Suppressor macrophage treated with lipopolysaccharide for 1 hour (primary cell): ENCODE results near the gene RBBP9.
"Not testable (repeated sequence)": the region's sequence is repeated elsewhere in the genome, so short reads cannot be mapped to it uniquely, and the experiment has no call there.

Experiments used
- DNase-seq, 3 donors: peaks; one replicate each; pipeline ENCODE4 v3.0.0-alpha.2; 2020 to 2022

Gene RBBP9

DNA sequence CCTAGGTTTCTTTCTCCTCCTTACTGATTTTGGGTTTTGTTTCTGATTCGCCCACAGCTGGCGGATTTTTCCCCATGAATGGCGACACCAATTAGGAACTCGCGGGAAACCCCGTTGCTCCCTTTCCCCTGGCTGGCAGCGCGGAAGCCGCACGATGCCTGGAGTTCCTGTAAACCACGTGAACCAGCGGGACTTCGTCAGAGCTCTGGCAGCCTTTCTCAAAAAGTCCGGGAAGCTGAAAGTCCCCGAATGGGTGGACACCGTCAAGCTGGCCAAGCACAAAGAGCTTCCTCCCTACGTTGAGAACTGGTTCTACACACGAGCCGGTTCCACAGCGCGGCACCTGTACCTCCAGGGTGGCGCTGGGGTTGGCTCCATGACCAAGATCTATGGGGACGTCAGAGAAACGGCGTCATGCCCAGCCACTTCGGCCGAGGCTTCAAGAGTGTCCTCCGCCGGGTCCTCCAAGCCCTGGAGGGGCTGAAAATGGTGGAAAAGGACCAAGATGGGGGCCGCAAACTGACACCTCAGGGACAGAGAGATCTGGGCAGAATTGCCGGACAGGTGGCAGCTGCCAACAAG lies 7.5 kb upstream of the RBBP9 start:
- peak; percentile 63 to 85 (median 82) for DNase-seq

DNA sequence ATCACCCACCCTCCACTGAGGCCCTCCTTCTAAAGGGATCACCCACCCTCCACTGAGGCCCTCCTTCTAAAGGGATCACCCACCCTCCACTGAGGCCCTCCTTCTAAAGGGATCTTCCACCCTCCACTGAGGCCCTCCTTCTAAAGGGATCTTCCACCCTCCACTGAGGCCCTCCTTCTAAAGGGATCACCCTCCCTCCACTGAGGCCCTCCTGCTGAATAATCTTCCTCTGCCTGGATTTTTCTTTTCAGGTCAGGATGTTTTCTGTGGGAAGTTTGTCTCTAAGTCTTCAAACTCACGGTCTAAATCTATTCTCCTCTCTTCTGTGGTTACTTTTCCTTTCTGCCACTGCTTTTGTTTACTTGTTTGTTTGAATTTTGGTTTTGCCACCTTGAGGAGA lies 4.6 kb upstream of the RBBP9 start:
- not testable (repeated sequence) for DNase-seq

DNA sequence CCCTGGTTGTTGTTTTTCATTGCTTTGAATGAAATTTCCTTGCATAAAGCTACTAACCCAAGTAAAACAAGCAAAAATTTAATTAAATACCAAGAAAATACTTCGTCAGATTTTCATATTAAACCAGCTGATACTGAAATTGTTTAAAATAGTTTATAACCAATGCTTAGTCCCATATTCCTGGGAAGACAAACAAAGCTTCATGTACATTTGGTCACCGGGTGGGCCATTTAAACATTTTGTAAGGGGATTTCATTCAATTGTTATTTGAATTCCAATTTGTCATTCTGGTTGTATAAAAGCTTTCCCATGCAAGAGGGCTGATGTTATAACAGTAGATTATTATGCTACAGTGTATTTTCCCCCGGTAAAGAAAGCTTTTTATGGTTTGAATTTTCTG lies 578 bp upstream of the RBBP9 start:
- DNase-seq: no peak

DNA sequence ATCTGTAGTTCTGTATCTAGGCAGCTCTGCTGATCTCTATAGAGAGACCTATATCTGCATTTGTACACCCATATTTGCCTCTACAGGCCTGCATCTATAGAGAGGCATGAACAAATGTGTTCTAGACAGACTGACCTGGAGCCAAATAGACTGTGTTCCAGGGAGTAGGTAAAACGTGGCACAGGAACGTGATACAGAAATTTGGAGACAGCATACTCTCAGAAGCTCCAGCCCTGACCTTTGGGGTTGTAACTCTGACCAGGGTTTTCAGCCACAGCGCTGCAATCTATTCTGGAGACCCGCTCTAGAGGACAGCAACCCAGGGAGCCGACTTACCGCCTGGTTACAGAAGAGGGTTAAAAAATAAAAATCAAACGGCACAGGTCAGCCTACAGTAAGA lies 983 bp downstream of the RBBP9 start:
- DNase-seq: no peak

DNA sequence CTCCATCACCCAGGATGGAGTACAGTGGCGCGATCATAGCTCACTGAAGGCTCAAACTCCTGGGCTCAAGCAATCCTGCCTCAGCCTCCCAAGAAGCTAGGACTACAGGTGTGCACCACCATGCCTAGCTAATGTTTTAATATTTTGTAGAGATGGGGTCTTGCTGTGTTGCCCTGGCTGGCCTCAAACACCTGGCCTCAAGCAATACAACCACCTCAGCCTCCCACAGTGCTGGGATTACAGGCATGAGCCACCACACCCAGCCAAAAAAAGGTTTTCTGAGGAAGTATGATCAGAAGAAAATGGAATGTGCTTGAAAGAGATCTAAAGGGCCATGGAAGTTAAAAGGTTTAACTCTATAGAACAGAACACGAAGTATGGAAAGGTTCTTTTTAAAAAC lies 8.7 kb downstream of the RBBP9 start:
- no peak for DNase-seq

DNA sequence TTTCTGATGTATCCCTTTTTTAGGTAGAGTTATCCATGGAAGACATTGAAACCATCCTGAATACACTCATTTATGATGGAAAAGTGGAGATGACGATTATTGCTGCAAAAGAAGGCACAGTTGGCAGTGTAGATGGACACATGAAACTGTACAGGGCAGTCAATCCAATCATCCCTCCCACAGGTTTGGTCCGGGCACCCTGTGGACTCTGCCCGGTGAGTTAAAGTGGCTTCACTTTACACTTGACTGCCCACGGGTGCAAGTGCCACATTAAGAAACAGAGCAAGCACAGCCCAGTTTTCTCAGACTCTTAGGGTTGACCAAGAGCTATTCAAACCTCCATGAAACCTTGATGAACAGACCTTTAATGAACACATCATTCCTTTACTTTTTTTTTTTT lies 15.4 kb downstream of the RBBP9 start:
- DNase-seq: no peak

DNA sequence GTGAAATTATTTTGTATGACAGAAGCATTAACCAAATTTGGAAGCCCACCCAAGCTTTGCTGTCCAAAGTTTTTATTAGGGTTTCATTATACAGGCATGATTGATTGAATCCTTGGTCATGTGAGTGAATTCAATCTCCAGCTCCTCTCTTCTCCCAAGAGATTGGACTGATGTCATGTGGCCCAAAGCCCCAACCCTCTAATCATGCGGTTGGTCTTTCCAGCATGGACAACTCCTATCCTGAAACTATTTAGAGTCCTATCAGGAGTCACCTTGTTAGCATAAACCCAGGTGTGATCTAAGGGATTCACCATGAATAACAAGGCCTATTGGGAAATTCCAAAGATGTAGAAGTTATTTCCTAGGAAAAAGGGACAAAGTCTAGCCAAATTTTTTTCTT lies 19.2 kb downstream of the RBBP9 start:
- no peak for DNase-seq

DNA sequence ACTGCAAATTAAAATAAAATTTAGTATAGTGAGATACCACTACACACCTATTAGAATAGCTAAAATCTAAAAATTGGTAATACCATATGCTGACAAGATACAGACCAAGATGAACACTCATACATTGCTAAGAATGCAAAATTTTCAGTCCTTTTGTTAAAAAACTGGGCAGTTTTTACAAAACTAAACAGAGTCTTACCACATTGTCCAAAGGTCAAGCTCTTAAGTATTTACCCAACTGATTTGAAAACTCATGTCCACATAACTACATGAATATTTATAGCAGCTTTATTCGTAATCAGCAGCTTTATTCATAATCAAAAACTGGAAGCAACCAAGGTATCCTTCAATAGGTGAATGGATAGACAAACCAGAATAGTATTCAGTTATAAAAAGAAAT lies 19.8 kb downstream of the RBBP9 start:
- no peak for DNase-seq

DNA sequence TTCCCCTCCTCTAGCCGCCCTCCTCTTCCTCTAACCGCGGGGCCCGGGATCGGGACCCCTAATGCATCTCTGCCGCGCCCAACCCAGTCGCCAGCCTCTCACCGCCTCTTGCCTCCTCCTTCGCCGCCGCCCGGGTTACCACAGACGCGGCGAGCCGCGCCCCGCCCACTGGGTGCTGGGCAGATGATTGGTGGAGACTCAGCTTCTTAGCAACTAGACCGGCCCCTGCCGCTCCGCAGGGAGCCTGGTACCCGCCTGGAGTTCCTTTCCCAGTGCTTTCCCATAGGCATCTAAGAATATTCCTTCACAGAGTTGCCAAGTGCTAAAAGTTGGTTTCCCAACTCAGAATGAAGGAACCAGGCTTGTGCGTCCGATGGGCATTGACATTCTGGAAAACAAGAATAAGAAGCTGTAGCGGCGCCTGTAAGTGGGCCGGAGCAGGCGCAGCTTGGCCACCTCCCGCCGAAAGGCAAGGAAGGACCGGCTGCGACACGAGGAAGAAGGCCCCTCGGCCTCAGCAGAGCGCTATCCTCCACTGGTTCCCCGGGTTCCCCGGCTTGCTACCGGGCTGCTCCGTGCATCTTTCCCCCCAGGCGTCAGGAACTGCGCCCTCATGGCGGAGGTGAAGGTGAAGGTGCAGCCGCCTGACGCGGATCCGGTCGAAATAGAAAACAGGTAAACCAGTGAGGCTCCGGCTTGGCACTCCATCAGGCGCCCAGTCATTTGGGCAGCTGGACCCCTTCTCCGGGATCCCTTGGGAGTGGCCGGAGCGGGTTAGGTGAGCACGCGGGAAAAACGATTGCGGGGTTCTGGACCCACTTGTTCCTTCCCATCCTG lies 29.9 kb downstream of the RBBP9 start, which contains the start of the genes DZANK1 and POLR3F:
DZANK1 (minus strand) TSS at position 137 of the 837 bp plus-strand sequence. CDS start 1,672 bp downstream, outside the sequence.
POLR3F (plus strand) TSS at position 497 of the 837 bp plus-strand sequence; CDS start at position 614, 117 bp downstream.
- peak; percentile 97 to 98 (median 97) for DNase-seq

DNA sequence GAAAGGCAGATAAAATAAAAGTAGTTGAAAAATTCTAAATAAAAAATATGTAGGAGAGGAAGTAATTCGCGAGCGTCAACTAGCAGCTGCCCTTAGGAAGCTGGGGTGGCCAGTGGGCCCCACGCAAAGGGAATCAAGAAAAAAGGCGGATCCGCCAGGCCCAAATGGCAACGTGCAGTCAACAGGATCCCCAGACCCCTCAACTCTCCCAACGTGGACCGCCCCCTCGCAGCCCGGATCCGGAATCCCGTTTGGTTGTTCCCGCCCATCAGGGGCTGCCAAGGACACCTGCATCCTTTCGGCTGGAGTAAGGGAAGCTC lies 30.5 kb downstream of the RBBP9 start:
- no peak for DNase-seq

DNA sequence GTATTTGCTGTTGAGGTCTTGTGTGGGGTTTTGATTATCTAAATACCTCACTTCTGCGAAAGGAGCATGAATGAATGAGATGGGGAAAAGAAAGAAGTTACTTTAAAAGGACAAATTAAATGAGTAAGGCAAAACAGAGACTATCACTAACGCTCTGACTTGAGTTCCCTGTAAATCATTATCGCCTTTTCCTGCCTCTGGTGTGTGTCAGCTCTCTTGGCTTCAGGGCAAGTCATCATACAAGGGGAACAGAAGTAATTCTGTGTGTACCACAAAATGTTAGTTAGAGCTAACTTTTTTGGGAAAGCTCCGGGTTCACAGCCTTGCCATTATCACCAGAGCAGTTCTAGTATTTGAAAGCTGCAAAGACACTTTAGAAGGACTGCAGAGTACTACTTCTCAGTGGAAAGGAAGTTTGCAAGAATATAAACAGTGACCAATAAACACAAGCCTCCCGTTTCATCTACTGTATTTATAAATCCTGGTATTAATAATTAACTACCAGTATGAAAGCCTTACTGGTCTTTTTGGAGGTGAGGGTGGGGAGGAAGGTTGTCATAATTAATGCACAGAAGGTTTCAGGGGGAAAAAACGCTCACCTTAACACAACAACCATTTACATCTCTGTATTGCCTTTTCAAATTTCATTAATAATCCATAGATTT lies 31.4 kb downstream of the RBBP9 start:
- DNase-seq: no peak

DNA sequence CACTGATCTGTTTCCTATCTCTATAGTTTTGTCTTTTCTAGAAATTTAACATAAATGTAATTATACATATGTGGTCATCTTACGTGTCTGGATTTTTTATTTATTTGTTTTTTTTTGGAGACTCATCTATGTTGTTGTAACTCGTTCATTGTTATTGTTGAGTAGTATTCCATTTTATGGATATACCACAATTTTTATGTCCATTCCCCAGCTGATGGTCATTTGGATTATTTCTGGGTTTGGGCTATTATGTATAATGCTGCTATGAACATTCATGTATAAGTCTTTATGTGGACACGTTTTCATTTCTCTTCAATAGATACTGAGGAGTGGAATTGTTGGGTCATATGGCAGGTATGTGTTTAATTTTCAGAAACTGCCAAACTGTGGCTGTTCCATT lies 40.4 kb downstream of the RBBP9 start:
- DNase-seq: no peak

DNA sequence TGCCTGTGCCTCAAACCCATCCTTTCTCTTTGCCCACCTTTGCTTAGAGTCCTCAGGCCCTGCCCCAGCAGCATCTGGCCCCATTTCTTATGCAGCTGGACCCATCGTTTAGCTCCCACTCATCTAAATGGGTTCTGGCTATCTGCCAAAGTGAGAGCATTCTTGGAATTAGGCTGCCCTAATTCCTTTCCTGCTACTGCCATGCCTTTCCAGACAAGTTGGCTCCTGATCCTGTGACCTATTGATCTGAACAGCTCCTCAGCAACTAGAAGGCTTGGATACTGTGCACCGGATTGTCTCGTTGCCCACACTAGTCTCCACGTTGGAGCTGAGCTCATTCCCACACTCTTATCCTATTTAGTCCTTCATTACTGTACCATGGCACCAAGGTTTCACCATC lies 53.1 kb downstream of the RBBP9 start:
- DNase-seq: no peak

DNA sequence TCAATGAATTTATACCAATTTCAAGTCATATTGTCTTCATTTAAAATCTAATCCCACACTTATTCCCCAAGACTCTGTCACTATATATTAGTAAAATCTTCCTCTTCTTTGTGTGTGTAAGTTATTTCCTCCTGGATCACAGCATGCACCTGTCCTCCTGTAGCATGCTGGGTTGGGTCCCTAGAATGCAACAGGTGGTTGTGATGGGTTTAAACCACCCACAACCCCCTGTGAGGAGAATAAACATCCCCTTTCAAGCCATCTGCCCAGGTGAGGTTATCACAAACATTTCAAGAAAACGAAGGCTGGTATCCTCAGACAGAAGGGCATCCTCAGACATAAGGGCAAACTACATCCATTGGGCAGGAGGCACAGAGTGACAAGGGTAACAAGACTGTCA lies 56.6 kb downstream of the RBBP9 start:
- no peak for DNase-seq

DNA sequence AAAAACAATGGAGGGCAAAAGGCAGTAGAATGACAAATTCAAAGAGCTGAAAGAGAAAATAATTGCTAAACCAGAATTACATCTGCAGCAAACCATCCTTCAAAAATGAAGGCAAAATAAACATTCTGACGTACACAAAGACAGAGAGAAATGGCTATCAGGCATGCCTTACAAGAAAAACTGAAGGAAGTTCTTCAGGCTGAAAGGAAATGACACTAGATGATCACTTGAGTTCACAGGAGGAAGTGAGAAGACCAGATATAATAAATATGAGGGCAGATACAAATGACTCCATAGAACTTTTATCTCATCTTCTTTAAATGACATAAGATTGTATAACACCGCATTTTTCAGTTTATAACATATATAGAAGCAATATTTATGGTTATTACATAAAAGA lies 60.2 kb downstream of the RBBP9 start:
- DNase-seq: peak in 2 of 3 donors; percentile 30 to 32
